ENCODE results near the gene LRIG1. TPM values are rescaled to one million over a fixed set of nuclear protein-coding genes. Genes with fewer than 3 reads are reported as not detected.

The LRIG1 gene
- total RNA-seq, 1 donor from 2014 or later = 111 TPM

DNA sequence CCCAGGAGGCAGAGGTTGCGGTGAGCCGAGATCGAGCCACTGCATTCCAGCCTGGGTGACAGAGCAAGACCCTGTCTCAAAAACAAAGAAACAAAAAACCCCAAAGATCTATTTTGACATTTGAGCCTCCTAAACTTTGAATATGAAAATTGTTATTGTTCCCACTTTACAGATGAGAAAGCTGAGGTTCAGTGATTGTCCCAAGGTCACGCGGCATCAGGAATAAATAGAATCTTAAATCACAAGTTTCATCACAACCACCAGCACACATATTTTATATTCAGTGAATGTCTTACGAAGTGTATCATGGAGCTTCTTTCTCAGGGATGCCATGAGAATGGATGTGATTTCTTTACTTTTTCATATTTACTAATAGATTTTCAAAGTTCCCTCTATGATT, 5.3 kb upstream of the LRIG1 start:
- no peak overlapping the region for H3K27ac Mint-ChIP-seq (ENCODE audit: unreplicated experiment)
- no peak overlapping the region for H3K4me3 Mint-ChIP-seq (ENCODE audit: unreplicated experiment)
- DNase-seq (ENCODE audit: low spot score) = no peak
- H3K4me1 Mint-ChIP-seq (ENCODE audit: low read depth) = peaks cover 27% of the 10 kb centered on the region
- H3K36me3 Mint-ChIP-seq (ENCODE audit: low read depth) = no peaks in the 10 kb centered on the region
- H3K9me3 Mint-ChIP-seq (ENCODE audit: low read depth) = no peaks in the 10 kb centered on the region
- no peak for TF ChIP-seq CTCF (IDR thresholded peaks at IDR 0.05)
- no peaks in the 10 kb centered on the region for H3K27me3 Mint-ChIP-seq (ENCODE audit: low read depth)

DNA sequence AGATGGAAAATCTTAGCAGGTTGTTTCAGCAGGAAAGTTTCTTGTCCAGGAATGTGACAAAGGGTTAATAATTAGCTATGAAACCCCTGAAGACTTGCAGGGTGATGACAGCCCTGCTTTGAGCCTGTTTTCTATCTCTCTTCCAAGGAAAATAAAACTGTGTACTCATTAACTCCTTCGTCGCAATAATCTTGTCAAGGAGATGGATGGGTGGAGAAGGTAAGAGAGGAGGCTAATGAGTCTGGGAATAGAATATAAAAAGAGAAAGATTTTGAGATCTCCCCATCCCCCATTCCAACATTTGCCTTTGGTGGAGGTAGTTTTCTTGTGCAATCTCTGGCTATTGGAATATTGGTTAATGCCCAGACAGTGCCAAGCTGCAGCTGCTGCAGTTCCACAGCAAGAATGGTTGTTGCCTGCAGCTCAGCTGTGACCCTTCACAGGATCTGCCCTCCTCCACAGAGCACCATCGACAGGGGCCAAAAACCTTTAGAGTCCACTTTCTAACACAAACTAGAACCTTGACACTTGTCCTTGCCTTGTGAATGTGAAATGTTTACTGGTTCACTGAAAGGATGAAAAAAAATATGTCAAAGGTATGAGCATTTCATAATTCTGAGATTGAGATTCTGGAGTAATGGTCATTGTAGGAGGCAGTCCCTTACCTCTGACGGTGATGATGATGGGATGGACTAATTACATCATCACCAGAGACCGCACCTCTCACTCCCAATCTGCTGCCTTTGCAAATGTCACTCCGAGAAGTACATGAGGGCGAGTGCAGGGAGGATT, 4.2 kb upstream of the LRIG1 start:
- Mint-ChIP-seq H3K27me3 (ENCODE audit: low read depth) (no peaks in the 10 kb centered on the region), H3K4me3 (ENCODE audit: unreplicated experiment) (no peak overlapping the region), H3K4me1 (ENCODE audit: low read depth) (peaks cover 28% of the 10 kb centered on the region), H3K27ac (ENCODE audit: unreplicated experiment) (no peak overlapping the region), H3K9me3 (ENCODE audit: low read depth) (no peaks in the 10 kb centered on the region), H3K36me3 (ENCODE audit: low read depth) (no peaks in the 10 kb centered on the region)
- no peak for TF ChIP-seq CTCF (IDR thresholded peaks at IDR 0.05)
- no peak for DNase-seq (ENCODE audit: low spot score)

GRCh38 chr3:66502981-66503380, 2.2 kb upstream of the LRIG1 start:
- peaks cover 40% of the 10 kb centered on the region for H3K4me1 Mint-ChIP-seq (ENCODE audit: low read depth)
- TF ChIP-seq CTCF (IDR thresholded peaks at IDR 0.05) = no peak
- no peak for DNase-seq (ENCODE audit: low spot score)
- H3K4me3 Mint-ChIP-seq (ENCODE audit: unreplicated experiment) = no peak overlapping the region
- H3K27me3 Mint-ChIP-seq (ENCODE audit: low read depth) = no peaks in the 10 kb centered on the region
- H3K36me3 Mint-ChIP-seq (ENCODE audit: low read depth) = peaks cover 3% of the 10 kb centered on the region
- no peaks in the 10 kb centered on the region for H3K9me3 Mint-ChIP-seq (ENCODE audit: low read depth)
- no peak overlapping the region for H3K27ac Mint-ChIP-seq (ENCODE audit: unreplicated experiment)

DNA sequence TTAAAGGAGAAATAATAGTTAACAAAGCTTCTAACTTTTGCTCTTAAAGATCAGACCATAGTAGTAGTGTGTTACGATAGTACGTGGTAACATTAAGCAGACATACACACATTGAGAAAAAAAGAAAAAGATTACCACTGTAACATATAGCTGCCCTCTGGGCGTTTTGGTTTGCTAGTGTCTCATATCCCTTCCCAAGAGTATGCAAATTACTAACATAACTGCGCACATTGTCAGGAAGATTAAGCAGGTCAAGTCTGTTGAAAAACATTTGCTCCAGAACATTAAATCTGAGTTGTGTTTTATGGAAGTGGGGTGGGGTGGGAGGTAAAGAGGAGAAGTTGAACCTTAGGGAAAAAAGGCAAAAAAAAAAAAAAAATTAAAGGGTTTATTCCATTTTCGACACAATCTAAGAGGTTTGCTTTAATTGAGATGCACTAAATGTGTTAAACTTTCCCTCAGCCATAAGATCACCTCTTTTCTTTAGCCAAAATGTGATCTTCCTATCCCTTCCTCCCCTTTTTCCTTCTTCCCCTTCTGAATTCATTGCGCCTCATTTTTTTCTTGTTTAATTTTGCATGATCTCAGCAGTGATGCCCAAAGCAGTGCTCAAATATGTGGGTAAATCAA, 1.5 kb upstream of the LRIG1 start:
- no peak for DNase-seq (ENCODE audit: low spot score)
- peaks cover 47% of the 10 kb centered on the region for H3K4me1 Mint-ChIP-seq (ENCODE audit: low read depth)
- no peaks in the 10 kb centered on the region for H3K9me3 Mint-ChIP-seq (ENCODE audit: low read depth)
- no peak overlapping the region for H3K27ac Mint-ChIP-seq (ENCODE audit: unreplicated experiment)
- no peak for TF ChIP-seq CTCF (IDR thresholded peaks at IDR 0.05)
- H3K36me3 Mint-ChIP-seq (ENCODE audit: low read depth) = peaks cover 3% of the 10 kb centered on the region
- H3K27me3 Mint-ChIP-seq (ENCODE audit: low read depth) = no peaks in the 10 kb centered on the region
- no peak overlapping the region for H3K4me3 Mint-ChIP-seq (ENCODE audit: unreplicated experiment)

DNA sequence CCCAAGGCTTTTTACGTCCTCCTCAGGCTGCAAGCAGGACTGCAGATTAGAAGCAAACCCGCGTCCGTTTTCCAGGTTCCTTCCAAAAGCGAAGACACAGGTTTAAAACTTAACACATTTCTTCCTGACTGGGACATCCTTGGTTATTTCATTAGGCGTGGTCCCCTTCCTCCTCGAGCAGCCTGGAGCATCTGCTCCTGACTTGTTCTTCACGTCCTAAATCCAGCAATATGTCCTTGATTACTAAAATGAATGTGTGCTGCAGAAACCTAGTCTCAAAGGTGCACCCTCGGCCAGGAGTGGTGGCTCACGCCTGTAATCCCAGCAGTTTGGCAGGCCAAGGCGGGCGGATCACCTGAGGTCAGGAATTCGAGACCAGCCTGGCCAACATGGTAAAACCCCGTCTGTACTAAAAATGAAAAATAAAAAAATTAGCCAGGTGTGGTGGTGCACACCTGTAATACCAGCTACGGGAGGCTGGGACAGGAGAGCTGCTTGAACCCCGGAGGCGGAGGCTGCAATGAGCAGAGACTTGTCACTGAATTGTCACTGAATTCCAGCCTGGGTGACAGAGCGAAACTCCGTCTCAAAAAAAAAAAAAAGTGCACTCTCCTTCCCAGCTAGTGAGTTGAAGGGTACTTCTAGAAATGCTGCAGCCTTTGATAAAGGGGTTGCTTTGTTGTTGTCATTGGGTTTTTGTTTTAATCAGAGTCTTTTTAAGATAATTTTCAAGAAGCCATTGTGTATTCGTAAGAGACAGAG, 842 bp upstream of the LRIG1 start:
- peaks cover 54% of the 10 kb centered on the region for H3K4me1 Mint-ChIP-seq (ENCODE audit: low read depth)
- peak overlapping the region; percentile 87 for H3K27ac Mint-ChIP-seq (ENCODE audit: unreplicated experiment)
- peaks cover 3% of the 10 kb centered on the region for H3K36me3 Mint-ChIP-seq (ENCODE audit: low read depth)
- TF ChIP-seq CTCF (IDR thresholded peaks at IDR 0.05) = no peak
- no peaks in the 10 kb centered on the region for H3K27me3 Mint-ChIP-seq (ENCODE audit: low read depth)
- no peaks in the 10 kb centered on the region for H3K9me3 Mint-ChIP-seq (ENCODE audit: low read depth)
- no peak for DNase-seq (ENCODE audit: low spot score)
- H3K4me3 Mint-ChIP-seq (ENCODE audit: unreplicated experiment) = peak overlapping the region; percentile 80
